AG04449 (cell line): ENCODE measurements around the gene CCDC70.

ENCODE experiments used
- CTCF ChIA-PET: fragments of 350-600 bp; formaldehyde crosslinking; extraction: SDS; loops from one replicate; lab custom pipeline; 2021; ENCODE audit warnings: antibody characterized with exemption; lab: Yijun Ruan, JAX
- POLR2A ChIA-PET: fragments of 400-600, 350-600 bp; formaldehyde crosslinking; extraction: SDS; loops from one replicate; lab custom pipeline; 2020; ENCODE audit warnings: antibody characterized with exemption, inconsistent platforms; lab: Yijun Ruan, JAX
- DNase-seq: peaks from one replicate; pipeline ENCODE4 v3.0.0-alpha.2; 2010; ENCODE audit warnings: low read depth, low spot score
- H3K4me3 ChIP-seq: 2 replicates; pipeline ENCODE4 v1.5.1; 2011; ENCODE audit warnings: low read depth, mild to moderate bottlenecking, control low read depth, low read length
- CTCF ChIP-seq: IDR thresholded peaks from one replicate; pipeline ENCODE4 v1.5.1; 2011; ENCODE audit warnings: mild to moderate bottlenecking, moderate library complexity, low read length, control low read depth, inconsistent platforms; ENCODE audit not compliant: insufficient read depth; ENCODE audit errors: missing control alignments

CCDC70 gene

GRCh38 chr13:51848674-51849073 lies 13.1 kb upstream of the CCDC70 start:
- no peak overlapping the region for H3K4me3 ChIP-seq
- no peak for TF ChIP-seq CTCF
- POLR2A ChIA-PET, result no interaction called here
- CTCF ChIA-PET, result interaction anchor here (0.6 to 1.6 kb wide), 4 partner anchors 9 to 280 kb away, joined by 3 to 7 read pairs (median 3); no protein-coding TSS in a partner anchor
- DNase-seq, result no peak

- no peak for DNase-seq
- CTCF ChIA-PET, result interaction anchor here (0.6 to 1.6 kb wide), 9 partner anchors 8 to 279 kb away, joined by 3 to 7 read pairs (median 3); partner anchors contain the start of gene CCDC70
- POLR2A ChIA-PET, result no interaction called here
- no peak overlapping the region for H3K4me3 ChIP-seq
- TF ChIP-seq CTCF, result peak; percentile 47
Measured at GRCh38 chr13:51849145-51850101, 12.3 kb upstream of the CCDC70 start.

- no peak for TF ChIP-seq CTCF
- DNase-seq, result no peak
- no peak overlapping the region for H3K4me3 ChIP-seq
- ChIA-PET CTCF (interaction anchor here (1.5 kb wide), 1 partner anchor 11 kb away, joined by 3 read pairs; no protein-coding TSS in a partner anchor), POLR2A (no interaction called here)
Measured at GRCh38 chr13:51856027-51856736, 5.6 kb upstream of the CCDC70 start.

- ChIA-PET POLR2A (no interaction called here), CTCF (interaction anchor here (1.5 to 2.9 kb wide), 2 partner anchors 12 to 42 kb away, joined by 3 to 17 read pairs; no protein-coding TSS in a partner anchor)
- DNase-seq, result no peak
- H3K4me3 ChIP-seq, result no peak overlapping the region
- TF ChIP-seq CTCF, result no peak
Measured at GRCh38 chr13:51856998-51857397, 4.8 kb upstream of the CCDC70 start.

GRCh38 chr13:51858433-51859247 lies 3.1 kb upstream of the CCDC70 start:
- CTCF ChIA-PET, result interaction anchor here (2.9 kb wide), 1 partner anchor 44 kb away, joined by 17 read pairs; no protein-coding TSS in a partner anchor
- no peak overlapping the region for H3K4me3 ChIP-seq
- no peak for TF ChIP-seq CTCF
- DNase-seq, result no peak
- POLR2A ChIA-PET, result no interaction called here
